Ovary (tissue), 3 donors: ENCODE measurements around the gene CAV1.

Experiments
- CTCF ChIP-seq, 3 donors: fragments of 450-650 bp in 2 of 3; fragments of 200-600 bp in 1 of 3; IDR thresholded peaks; one replicate each; pipeline versions ENCODE4 v1.5.1 to v1.8.0; 2016 to 2022; ENCODE audit warnings: antibody characterized with exemption in 3 of 3, mild to moderate bottlenecking in 1 of 3
- POLR2A ChIP-seq: fragments of 450-650 bp; IDR thresholded peaks from one replicate; pipeline ENCODE4 v1.6.1; 2017; ENCODE audit warnings: antibody characterized with exemption, mild to moderate bottlenecking, moderate library complexity
- donor health status: DM: no; HTN: no; CAD: no.

- TF ChIP-seq CTCF (IDR thresholded peaks at IDR 0.05) (no peak), POLR2A (no peak)
These were observed 32.2 kb upstream of the CAV1 start for GRCh38 chr7:116492654-116493109.
